ENCODE measurements around the gene ALOXE3. TPM values are rescaled to one million over a fixed set of nuclear protein-coding genes. Genes with fewer than 3 reads are reported as not detected.
"Not testable (repeated sequence)": the region's sequence is repeated elsewhere in the genome, so short reads cannot be mapped to it uniquely, and the experiment has no call there.

The ALOXE3 gene
- total RNA-seq, 2 experiments from 2014 or later: 0.81 to 0.91 TPM

DNA sequence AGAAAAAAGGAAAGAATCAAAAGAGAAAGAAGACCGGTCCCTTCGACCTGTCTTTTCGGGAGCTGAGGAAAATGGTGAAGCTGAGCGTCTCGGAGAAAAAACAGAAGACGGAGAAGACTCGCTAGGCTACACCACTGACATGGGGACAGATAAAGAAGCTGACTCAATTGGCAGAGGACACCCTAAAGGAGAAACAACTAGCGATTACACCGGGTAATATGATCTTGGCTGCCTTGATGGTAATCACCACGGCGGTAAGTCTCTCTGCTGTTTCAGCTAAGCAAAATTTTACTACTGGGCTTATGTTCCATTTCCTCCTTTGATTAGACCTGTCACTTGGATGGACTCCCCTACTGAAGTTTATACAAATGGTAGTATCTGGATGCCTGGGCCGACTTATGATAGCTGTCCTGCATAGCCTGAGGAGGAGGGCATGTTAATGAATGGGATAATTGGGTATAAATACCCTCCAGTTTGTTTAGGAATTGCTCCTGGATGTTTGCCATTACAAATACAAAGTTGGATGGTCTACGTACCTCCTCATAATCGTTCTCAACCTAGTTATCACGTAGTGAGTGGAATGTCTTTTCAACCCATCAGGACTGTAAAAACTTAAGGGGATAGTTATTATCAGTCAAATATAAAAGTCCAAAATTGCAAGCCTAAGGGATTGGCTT, 55.4 kb downstream of the ALOXE3 start:
- Histone ChIP-seq H3K27me3 (ENCODE audit: control insufficient read depth in 1 of 2, insufficient read depth in 2 of 2, low read length in 2 of 2) (peaks cover 20 to 56% of the 10 kb centered on the region in 2 experiments), H3K9me3 (ENCODE audit: control insufficient read depth in 1 of 2, insufficient read depth in 1 of 2, low read length in 2 of 2) (no peaks in the 10 kb centered on the region), H3K36me3 (ENCODE audit: insufficient read depth, low read length) (no peaks in the 10 kb centered on the region), H3K27ac (ENCODE audit: low read depth in 1 of 2, low read length in 2 of 2) (no peak overlapping the region), H3K4me1 (ENCODE audit: insufficient read depth, low read length) (no peaks in the 10 kb centered on the region), H3K4me3 (ENCODE audit: low read length) (no peak overlapping the region)
- Mint-ChIP-seq H3K27me3 (peaks cover 66% of the 10 kb centered on the region), H3K27ac (no peak overlapping the region), H3K36me3 (ENCODE audit: low read depth) (no peaks in the 10 kb centered on the region), H3K4me3 (no peak overlapping the region), H3K4me1 (ENCODE audit: low read depth) (no peaks in the 10 kb centered on the region), H3K9me3 (no peaks in the 10 kb centered on the region)
- ChIA-PET POLR2A (no interaction called here), CTCF (interaction anchor here (4.4 to 5.0 kb wide), 2 partner anchors 11 to 16 kb away, joined by 24 to 59 read pairs; no protein-coding TSS in a partner anchor)
- intact Hi-C loops (cut with DNase I, micrococcal nuclease): loop anchor here (5.0 to 10.0 kb wide), 3 partner anchors 684 to 934 kb away; no protein-coding TSS in a partner anchor
- no peak for DNase-seq
- TF ChIP-seq CTCF (IDR thresholded peaks at IDR 0.05): no peak
- no peak for ATAC-seq (ENCODE audit: poor library complexity)

- POLR2A ChIA-PET: interaction anchor here (0.5 kb wide), 1 partner anchor 92 kb away, joined by 3 read pairs; no protein-coding TSS in a partner anchor
- Histone ChIP-seq H3K4me3 (ENCODE audit: low read length) (no peak overlapping the region), H3K36me3 (ENCODE audit: insufficient read depth, low read length) (no peaks in the 10 kb centered on the region), H3K4me1 (ENCODE audit: insufficient read depth, low read length) (peaks cover 5% of the 10 kb centered on the region), H3K27ac (ENCODE audit: low read depth in 1 of 2, low read length in 2 of 2) (no peak overlapping the region), H3K9me3 (ENCODE audit: control insufficient read depth in 1 of 2, insufficient read depth in 1 of 2, low read length in 2 of 2) (no peaks in the 10 kb centered on the region), H3K27me3 (ENCODE audit: control insufficient read depth in 1 of 2, insufficient read depth in 2 of 2, low read length in 2 of 2) (peaks cover 20 to 58% of the 10 kb centered on the region in 2 experiments)
- TF ChIP-seq CTCF (IDR thresholded peaks at IDR 0.05): no peak
- no peaks in the 10 kb centered on the region for H3K9me3 Mint-ChIP-seq
- ATAC-seq (ENCODE audit: poor library complexity): no peak
- no peak overlapping the region for H3K4me3 Mint-ChIP-seq
- intact Hi-C loops (cut with DNase I, micrococcal nuclease): loop anchor here (5.0 to 10.0 kb wide), 3 partner anchors 685 to 935 kb away; no protein-coding TSS in a partner anchor
- no peak overlapping the region for H3K27ac Mint-ChIP-seq
- no peak for DNase-seq
- H3K36me3 Mint-ChIP-seq (ENCODE audit: low read depth): no peaks in the 10 kb centered on the region
- CTCF ChIA-PET: interaction anchor here (4.4 to 5.0 kb wide), 2 partner anchors 12 to 17 kb away, joined by 24 to 59 read pairs; no protein-coding TSS in a partner anchor
- peaks cover 68% of the 10 kb centered on the region for H3K27me3 Mint-ChIP-seq
- H3K4me1 Mint-ChIP-seq (ENCODE audit: low read depth): no peaks in the 10 kb centered on the region
Observed at GRCh38 chr17:8062435-8062806, 55.9 kb downstream of the ALOXE3 start.

- not testable (repeated sequence) for H3K9me3 ChIP-seq (ENCODE audit: control insufficient read depth in 1 of 2, insufficient read depth in 1 of 2, low read length in 2 of 2); H3K36me3 ChIP-seq (ENCODE audit: insufficient read depth, low read length); H3K4me1 Mint-ChIP-seq (ENCODE audit: low read depth); H3K36me3 Mint-ChIP-seq (ENCODE audit: low read depth); H3K27ac ChIP-seq (ENCODE audit: low read depth in 1 of 2, low read length in 2 of 2); H3K9me3 Mint-ChIP-seq; H3K4me3 ChIP-seq (ENCODE audit: low read length); ATAC-seq (ENCODE audit: poor library complexity); H3K27ac Mint-ChIP-seq; H3K4me3 Mint-ChIP-seq; DNase-seq; H3K4me1 ChIP-seq (ENCODE audit: insufficient read depth, low read length)
- peaks cover 20 to 58% of the 10 kb centered on the region in 2 experiments for H3K27me3 ChIP-seq (ENCODE audit: control insufficient read depth in 1 of 2, insufficient read depth in 2 of 2, low read length in 2 of 2)
- intact Hi-C loops (cut with DNase I, micrococcal nuclease): loop anchor here (2.0 to 10.0 kb wide), 4 partner anchors 685 to 935 kb away; no protein-coding TSS in a partner anchor
- POLR2A ChIA-PET: interaction anchor here (0.5 to 1.1 kb wide), 3 partner anchors 12 to 92 kb away, joined by 3 to 4 read pairs (median 4); no protein-coding TSS in a partner anchor
- CTCF ChIA-PET: interaction anchor here (2.0 to 5.0 kb wide), 3 partner anchors 12 to 57 kb away, joined by 6 to 59 read pairs (median 24); no protein-coding TSS in a partner anchor
- H3K27me3 Mint-ChIP-seq: peaks cover 71% of the 10 kb centered on the region
Observed at GRCh38 chr17:8061851-8062250, 56.5 kb downstream of the ALOXE3 start.
